Upper lobe of right lung (tissue), 1 donor: ENCODE measurements around the gene DEFB132. TPM values are rescaled to one million over a fixed set of nuclear protein-coding genes. Genes with fewer than 3 reads are reported as not detected.

ENCODE experiments used
- ATAC-seq: fragments of 200-7000 bp; cut with Tn5 transposase; one replicate; pipeline ENCODE4 v1.9.1; 2020; ENCODE audit warnings: mild to moderate bottlenecking, moderate library complexity
- DNase-seq: peaks from one replicate; pipeline ENCODE4 v3.0.0-alpha.2; 2020
- H3K27ac ChIP-seq: fragments of 200-600 bp; one replicate; pipeline ENCODE4 v1.8.0; 2022
- H3K27me3 ChIP-seq: fragments of 200-600 bp; one replicate; pipeline ENCODE4 v1.8.0; 2022; ENCODE audit warnings: mild to moderate bottlenecking
- H3K36me3 ChIP-seq: fragments of 200-600 bp; one replicate; pipeline ENCODE4 v1.8.0; 2022
- H3K4me1 ChIP-seq: fragments of 200-600 bp; one replicate; pipeline ENCODE4 v1.8.0; 2022
- H3K4me3 ChIP-seq: fragments of 200-600 bp; one replicate; pipeline ENCODE4 v1.8.0; 2022; ENCODE audit warnings: mild to moderate bottlenecking
- H3K9me3 ChIP-seq: fragments of 200-600 bp; one replicate; pipeline ENCODE4 v1.8.0; 2022
- intact Hi-C: fragments of 100-400 bp; cut with DNase I; formaldehyde crosslinking; loops from one replicate; pipeline ENCODE4 v1.11.0; 2022
- total RNA-seq: library from RNA; stranded (reverse); fragmentation: NEBNext Ultra II Directional; extraction: Animal tissue kit (Norgen Biotek cat#: 25700); gene quantifications from one replicate; pipeline ENCODE4 v1.2.1, GENCODE V29; 2021
- TF ChIP-seq, protein P1 (sequence below): fragments of 200-600 bp; IDR thresholded peaks from one replicate; pipeline ENCODE4 v1.8.0; 2022; ENCODE audit warnings: antibody characterized with exemption
- donor health status: DM: no; HTN: yes; CAD: no; lungs with severe emphysema.

The DEFB132 gene
- total RNA-seq, 1 donor from 2014 or later = not detected

DNA sequence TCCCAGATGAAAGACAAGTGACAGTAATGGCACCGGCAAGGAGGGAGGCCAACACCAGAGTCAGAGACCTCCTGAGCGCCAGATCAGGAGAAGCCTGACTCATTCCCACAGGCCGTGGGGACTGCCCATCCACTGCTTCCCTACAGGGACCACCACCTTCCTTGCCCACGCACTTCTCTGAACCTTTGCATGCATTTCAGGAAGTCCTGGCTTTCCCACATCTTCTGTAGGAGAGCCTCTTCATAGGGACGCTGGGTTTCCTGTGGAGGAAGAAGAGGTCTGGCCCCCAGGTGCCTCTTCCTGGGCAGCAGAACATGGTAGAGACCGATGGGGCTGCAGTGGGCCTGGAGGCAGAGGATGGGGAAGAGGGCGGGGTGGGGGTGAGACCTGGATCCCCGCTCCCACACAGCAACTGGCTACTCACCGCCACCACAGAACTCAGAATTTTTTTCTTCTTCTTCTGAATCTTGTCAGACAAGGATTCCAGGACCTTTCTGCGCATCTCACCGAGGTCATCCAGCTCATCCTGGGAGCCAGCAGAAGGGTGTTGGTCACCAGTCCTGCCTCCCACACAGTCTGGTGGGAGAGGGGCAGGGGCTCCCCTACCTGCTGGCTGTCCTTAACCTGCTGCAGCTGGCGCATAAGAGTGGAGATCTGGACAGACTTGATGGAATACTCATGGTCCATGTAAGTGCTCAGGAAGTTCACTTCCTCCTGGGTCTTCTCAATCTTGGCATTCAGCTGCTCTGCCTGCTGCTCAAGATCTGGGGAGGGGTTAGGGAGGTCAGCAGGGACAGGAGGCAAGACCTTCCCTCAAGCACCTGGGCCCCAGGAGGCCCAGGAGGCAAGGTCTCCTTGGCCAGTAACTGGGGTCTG is 19.3 kb downstream of the DEFB132 start:
- H3K36me3 ChIP-seq = peaks cover 19% of the 10 kb centered on the region
- intact Hi-C loops = no loop called here

DNA sequence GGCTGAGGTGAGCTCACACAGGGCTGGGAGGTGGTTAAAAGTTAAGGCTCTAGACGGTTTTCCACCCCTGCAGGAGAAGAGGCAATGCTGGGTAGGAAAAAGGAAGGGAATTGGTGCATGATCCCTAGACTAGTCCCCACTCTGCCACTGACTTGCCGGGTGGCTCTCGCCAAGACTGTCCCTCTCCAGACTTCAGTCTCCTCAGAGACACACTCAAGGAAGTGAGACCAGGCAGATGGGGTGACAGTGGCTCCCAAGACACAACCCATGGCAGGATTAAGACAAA is 19.9 kb downstream of the DEFB132 start:
- no peak for ATAC-seq
- intact Hi-C loops = no loop called here
- Histone ChIP-seq H3K36me3 (peaks cover 19% of the 10 kb centered on the region), H3K4me3 (no peak overlapping the region), H3K27me3 (no peaks in the 10 kb centered on the region), H3K9me3 (no peaks in the 10 kb centered on the region), H3K27ac (no peak overlapping the region), H3K4me1 (no peaks in the 10 kb centered on the region)
- DNase-seq = no peak
- TF ChIP-seq, protein P1, sequence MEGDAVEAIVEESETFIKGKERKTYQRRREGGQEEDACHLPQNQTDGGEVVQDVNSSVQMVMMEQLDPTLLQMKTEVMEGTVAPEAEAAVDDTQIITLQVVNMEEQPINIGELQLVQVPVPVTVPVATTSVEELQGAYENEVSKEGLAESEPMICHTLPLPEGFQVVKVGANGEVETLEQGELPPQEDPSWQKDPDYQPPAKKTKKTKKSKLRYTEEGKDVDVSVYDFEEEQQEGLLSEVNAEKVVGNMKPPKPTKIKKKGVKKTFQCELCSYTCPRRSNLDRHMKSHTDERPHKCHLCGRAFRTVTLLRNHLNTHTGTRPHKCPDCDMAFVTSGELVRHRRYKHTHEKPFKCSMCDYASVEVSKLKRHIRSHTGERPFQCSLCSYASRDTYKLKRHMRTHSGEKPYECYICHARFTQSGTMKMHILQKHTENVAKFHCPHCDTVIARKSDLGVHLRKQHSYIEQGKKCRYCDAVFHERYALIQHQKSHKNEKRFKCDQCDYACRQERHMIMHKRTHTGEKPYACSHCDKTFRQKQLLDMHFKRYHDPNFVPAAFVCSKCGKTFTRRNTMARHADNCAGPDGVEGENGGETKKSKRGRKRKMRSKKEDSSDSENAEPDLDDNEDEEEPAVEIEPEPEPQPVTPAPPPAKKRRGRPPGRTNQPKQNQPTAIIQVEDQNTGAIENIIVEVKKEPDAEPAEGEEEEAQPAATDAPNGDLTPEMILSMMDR = no peak

More for the DNA sequence above, 19.3 kb downstream of the DEFB132 start:
- Histone ChIP-seq H3K4me1 (no peaks in the 10 kb centered on the region), H3K9me3 (no peaks in the 10 kb centered on the region), H3K27ac (no peak overlapping the region), H3K27me3 (no peaks in the 10 kb centered on the region), H3K4me3 (no peak overlapping the region)
- TF ChIP-seq, protein P1 = no peak
- DNase-seq = no peak
- no peak for ATAC-seq

DNA sequence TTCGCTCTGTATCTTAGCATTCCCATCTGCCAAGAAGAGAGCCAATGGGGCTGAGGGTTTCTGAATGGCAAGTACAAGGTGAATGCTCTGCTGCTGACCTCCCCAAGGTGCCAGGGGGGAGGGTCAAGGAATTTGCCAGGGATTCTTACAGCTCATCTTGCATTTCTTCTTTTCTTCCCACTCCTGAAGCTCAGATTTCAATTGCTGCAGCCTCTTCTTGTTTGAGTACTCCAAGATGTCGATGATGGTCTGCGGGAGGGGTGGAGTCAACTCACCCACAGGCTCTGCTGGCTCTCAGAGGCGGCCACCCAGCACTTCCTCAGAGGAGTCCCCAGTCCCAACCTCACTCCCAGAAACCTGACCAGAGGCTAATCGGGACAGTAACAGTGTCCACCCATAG is 20.7 kb downstream of the DEFB132 start:
- no peak overlapping the region for H3K27ac ChIP-seq

DNA sequence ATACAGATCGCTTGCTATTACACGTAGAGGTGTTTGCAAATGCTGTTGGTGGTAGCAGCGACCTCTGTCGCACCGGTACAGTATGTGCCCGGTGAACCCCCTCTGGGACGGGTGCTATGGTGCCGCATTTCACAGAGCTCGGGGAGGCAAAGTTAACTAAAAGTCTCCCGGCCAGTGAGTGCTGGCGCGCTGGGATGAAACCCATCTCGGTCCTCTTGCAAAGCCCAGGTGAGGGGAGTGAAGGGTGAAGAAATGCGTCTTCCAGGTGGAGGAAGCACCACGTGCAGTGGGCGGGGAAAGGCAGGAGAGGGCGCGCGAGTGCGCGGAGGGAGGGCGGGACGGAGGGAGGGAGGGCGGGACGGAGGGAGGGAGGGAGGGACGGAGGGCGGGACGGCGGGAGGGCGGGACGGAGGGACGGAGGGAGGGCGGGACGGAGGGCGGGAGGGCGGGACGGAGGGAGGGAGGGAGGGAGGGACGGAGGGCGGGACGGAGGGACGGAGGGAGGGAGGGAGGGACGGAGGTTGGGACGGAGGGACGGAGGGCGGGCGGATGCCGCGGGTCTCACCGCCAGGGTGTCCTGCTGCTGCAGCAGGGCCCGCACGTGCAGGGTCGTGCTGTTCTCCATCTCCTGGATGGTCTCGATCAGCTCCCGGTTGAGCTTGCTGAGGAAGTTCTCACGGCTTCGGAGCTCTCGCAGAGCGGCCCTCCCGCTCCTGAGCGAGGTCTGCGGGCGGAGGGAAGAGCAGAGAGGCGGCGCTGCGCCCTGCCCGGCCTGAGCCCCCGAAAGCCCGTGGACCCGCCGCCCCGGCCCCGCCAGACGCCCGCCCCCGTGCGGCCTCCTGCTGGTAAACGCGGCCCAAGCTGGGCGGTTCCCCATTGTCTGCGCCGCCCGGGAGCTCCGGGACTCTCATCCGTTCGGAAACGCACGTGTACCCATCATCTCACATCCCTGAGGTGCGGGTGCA is 21.4 kb downstream of the DEFB132 start:
- Histone ChIP-seq H3K4me3 (peak overlapping the region; percentile 25), H3K4me1 (no peaks in the 10 kb centered on the region), H3K27ac (no peak overlapping the region), H3K9me3 (no peaks in the 10 kb centered on the region), H3K27me3 (no peaks in the 10 kb centered on the region), H3K36me3 (peaks cover 19% of the 10 kb centered on the region)
- intact Hi-C loops = no loop called here
- TF ChIP-seq, protein P1 = peak; percentile 13
- ATAC-seq = peak; percentile 44
- no peak for DNase-seq

More for the DNA sequence above, 20.7 kb downstream of the DEFB132 start:
- DNase-seq = no peak
- no peak overlapping the region for H3K4me3 ChIP-seq
- H3K9me3 ChIP-seq = no peaks in the 10 kb centered on the region
- TF ChIP-seq, protein P1 = no peak
- H3K36me3 ChIP-seq = peaks cover 19% of the 10 kb centered on the region
- no peak for ATAC-seq
- intact Hi-C loops = no loop called here
- H3K27me3 ChIP-seq = no peaks in the 10 kb centered on the region
- H3K4me1 ChIP-seq = no peaks in the 10 kb centered on the region

DNA sequence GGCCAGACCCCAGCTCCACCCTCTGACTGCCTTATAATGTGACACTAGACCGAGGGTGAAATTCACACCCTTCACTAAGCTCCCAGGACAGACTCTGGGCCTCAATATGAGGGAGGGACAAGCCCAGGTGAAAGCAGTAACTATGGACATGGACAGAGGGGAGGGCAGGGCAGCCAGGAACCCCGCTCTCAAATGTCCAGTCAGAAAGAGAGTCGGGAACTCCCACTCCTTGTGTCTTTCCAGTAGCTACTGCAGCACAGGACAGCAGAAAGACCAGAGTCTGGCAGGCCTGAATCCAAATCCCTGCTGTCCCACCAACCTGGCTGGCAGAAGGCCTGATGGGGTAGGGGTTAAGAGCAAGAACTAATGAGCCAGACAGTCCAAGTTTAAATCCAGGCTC is 26.6 kb downstream of the DEFB132 start:
- H3K36me3 ChIP-seq = peaks cover 4% of the 10 kb centered on the region
- H3K4me1 ChIP-seq = no peaks in the 10 kb centered on the region
- no peaks in the 10 kb centered on the region for H3K27me3 ChIP-seq
- peak; percentile 28 for DNase-seq
- no peak for ATAC-seq
- H3K27ac ChIP-seq = no peak overlapping the region
- intact Hi-C loops = no loop called here
- no peaks in the 10 kb centered on the region for H3K9me3 ChIP-seq
- H3K4me3 ChIP-seq = no peak overlapping the region
- TF ChIP-seq, protein P1 = no peak
